ENCODE data around the gene CYS1.

The CYS1 gene

DNA sequence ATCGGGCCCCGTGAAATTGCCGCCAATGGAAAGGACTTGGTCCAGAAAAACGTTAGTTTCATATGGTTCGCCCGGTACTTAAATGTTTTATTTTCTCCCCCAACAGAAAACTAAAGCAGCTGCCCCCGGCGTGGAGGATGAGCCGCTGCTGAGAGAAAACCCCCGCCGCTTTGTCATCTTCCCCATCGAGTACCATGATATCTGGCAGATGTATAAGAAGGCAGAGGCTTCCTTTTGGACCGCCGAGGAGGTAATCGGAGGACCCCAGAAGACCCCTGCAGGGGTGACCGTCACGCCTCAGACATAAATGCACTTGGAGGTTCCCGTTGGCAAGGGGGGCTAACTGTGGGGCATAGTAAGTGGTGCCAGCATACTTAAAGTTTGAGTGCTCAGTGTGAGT, 43.1 kb upstream of the CYS1 start:
- H3K36me3 ChIP-seq (ENCODE audit: insufficient read depth, low read length) = peaks cover 62% of the 10 kb centered on the region
- H3K4me3 ChIP-seq (ENCODE audit: low read depth in 1 of 2, low read length in 2 of 2) = peak overlapping the region; percentile 53 to 96
- peak overlapping the region; percentile 100 for H3K27ac ChIP-seq (ENCODE audit: low read length)
- H3K9me3 ChIP-seq (ENCODE audit: insufficient read depth, low read length, severe bottlenecking) = no peaks in the 10 kb centered on the region
- DNase-seq (no peak), ATAC-seq (ENCODE audit: insufficient read depth, low read depth) (no peak)
- H4K20me1 ChIP-seq (ENCODE audit: insufficient read depth, low read length) = peaks cover 51% of the 10 kb centered on the region
- peaks cover 60% of the 10 kb centered on the region for H3K4me1 ChIP-seq (ENCODE audit: insufficient read depth, low read length)
- no peaks in the 10 kb centered on the region for H3K27me3 ChIP-seq (ENCODE audit: insufficient read depth, low read length, poor library complexity)
- H3K9ac ChIP-seq (ENCODE audit: low read depth, low read length) = peak overlapping the region; percentile 100
- peak overlapping the region; percentile 63; the same call in 1 of the 2 replicates for H2AFZ ChIP-seq (ENCODE audit: low read depth, low read length)
- H3K4me2 ChIP-seq (ENCODE audit: insufficient read depth, low read length) = peak overlapping the region; percentile 70
- peaks cover 92% of the 10 kb centered on the region for H3K79me2 ChIP-seq (ENCODE audit: insufficient read depth, low read length)
- no peak for TF ChIP-seq EZH2 (IDR thresholded peaks at IDR 0.05; ENCODE audit: borderline replicate concordance, low read depth, low read length, severe bottlenecking)

DNA sequence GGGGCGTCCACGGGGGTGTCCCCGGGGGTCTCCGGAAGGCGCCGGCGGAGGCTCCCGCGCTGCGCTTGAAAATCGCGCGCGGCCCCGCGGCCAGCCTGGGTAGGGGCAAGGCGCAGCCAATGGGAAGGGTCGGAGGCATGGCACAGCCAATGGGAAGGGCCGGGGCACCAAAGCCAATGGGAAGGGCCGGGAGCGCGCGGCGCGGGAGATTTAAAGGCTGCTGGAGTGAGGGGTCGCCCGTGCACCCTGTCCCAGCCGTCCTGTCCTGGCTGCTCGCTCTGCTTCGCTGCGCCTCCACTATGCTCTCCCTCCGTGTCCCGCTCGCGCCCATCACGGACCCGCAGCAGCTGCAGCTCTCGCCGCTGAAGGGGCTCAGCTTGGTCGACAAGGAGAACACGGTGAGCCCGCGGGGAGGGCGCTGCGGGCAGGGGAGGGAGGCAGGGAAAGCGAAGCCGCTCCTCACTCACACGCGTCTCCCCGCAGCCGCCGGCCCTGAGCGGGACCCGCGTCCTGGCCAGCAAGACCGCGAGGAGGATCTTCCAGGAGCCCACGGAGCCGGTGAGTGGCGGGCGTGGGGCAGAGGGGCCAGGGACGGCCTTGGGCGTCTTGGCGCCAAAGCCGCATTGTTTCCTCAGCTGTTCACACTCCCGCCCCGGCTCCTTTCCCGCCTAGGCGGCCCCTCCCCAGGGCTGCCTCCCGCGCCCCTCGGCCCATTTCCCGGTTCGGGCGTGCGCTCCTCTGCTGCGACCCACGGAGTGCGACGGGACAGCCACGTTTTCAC, 42.5 kb upstream of the CYS1 start, which contains the start of gene RRM2:
Gene RRM2 (plus strand): TSS at position 240 of the 781 bp plus-strand sequence. CDS start 60 bp downstream, at position 300.
- Histone ChIP-seq H2AFZ (ENCODE audit: low read depth, low read length) (peak within 1 kb of the TSS; percentile 68), H3K27me3 (ENCODE audit: insufficient read depth, low read length, poor library complexity) (no peaks in the 10 kb centered on the region), H3K4me2 (ENCODE audit: insufficient read depth, low read length) (peak within 1 kb of the TSS; percentile 70), H3K9ac (ENCODE audit: low read depth, low read length) (peak within 1 kb of the TSS; percentile 100), H3K4me1 (ENCODE audit: insufficient read depth, low read length) (peaks cover 59% of the 10 kb centered on the region), H3K36me3 (ENCODE audit: insufficient read depth, low read length) (peaks cover 56% of the 10 kb centered on the region), H3K4me3 (ENCODE audit: low read depth in 1 of 2, low read length in 2 of 2) (peak within 1 kb of the TSS; percentile 53 to 96), H3K9me3 (ENCODE audit: insufficient read depth, low read length, severe bottlenecking) (no peaks in the 10 kb centered on the region), H3K79me2 (ENCODE audit: insufficient read depth, low read length) (peaks cover 86% of the 10 kb centered on the region), H3K27ac (ENCODE audit: low read length) (peak within 1 kb of the TSS; percentile 100), H4K20me1 (ENCODE audit: insufficient read depth, low read length) (peaks cover 45% of the 10 kb centered on the region)
- TF ChIP-seq, protein P1, sequence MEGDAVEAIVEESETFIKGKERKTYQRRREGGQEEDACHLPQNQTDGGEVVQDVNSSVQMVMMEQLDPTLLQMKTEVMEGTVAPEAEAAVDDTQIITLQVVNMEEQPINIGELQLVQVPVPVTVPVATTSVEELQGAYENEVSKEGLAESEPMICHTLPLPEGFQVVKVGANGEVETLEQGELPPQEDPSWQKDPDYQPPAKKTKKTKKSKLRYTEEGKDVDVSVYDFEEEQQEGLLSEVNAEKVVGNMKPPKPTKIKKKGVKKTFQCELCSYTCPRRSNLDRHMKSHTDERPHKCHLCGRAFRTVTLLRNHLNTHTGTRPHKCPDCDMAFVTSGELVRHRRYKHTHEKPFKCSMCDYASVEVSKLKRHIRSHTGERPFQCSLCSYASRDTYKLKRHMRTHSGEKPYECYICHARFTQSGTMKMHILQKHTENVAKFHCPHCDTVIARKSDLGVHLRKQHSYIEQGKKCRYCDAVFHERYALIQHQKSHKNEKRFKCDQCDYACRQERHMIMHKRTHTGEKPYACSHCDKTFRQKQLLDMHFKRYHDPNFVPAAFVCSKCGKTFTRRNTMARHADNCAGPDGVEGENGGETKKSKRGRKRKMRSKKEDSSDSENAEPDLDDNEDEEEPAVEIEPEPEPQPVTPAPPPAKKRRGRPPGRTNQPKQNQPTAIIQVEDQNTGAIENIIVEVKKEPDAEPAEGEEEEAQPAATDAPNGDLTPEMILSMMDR (IDR thresholded peaks at IDR 0.05; ENCODE audit: borderline replicate concordance, extremely low read depth, low read length, poor library complexity, severe bottlenecking) = no peak
- no peak for TF ChIP-seq EZH2 (IDR thresholded peaks at IDR 0.05; ENCODE audit: borderline replicate concordance, low read depth, low read length, severe bottlenecking)
- ATAC-seq (ENCODE audit: insufficient read depth, low read depth) (peak; percentile 77), DNase-seq (peak; percentile 98)

DNA sequence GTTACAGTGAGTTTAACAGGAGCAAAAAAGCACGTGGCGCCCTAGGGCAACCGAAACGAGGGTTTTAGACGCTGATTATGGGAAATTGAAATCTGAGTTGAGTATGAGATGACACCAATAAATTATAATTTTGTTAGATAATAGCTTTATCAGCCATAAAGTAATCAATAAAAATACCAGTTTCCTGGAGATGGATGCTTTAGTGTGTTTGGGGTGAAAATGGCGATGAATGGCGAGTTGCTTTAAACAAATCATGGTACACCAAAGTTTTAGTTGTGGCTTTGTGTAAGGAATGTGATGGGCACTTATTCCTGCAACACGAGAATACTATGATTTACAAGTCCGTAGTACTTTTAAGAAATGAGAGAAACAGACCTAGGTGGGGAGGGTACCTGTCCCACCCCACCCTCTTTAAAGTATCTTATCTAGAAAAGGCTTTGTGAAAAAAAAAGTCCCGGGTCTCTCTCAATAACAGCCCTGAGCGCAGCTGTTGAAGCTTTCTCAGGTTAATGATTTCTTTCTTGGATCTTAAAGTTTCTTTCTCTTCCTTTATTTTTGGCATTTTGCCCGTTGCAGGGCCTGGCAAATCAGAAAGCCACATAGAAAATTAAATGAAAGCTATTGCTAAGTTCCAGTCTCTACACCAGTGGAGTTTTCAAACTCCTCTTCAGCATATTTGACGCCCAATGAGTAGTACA, 40.8 kb upstream of the CYS1 start:
- TF ChIP-seq, protein P1 (IDR thresholded peaks at IDR 0.05; ENCODE audit: borderline replicate concordance, extremely low read depth, low read length, poor library complexity, severe bottlenecking) = no peak
- TF ChIP-seq EZH2 (IDR thresholded peaks at IDR 0.05; ENCODE audit: borderline replicate concordance, low read depth, low read length, severe bottlenecking) = no peak
- Histone ChIP-seq H3K27ac (ENCODE audit: low read length) (peak overlapping the region; percentile 100), H3K79me2 (ENCODE audit: insufficient read depth, low read length) (peaks cover 69% of the 10 kb centered on the region), H3K27me3 (ENCODE audit: insufficient read depth, low read length, poor library complexity) (no peaks in the 10 kb centered on the region), H3K36me3 (ENCODE audit: insufficient read depth, low read length) (peaks cover 39% of the 10 kb centered on the region), H3K4me1 (ENCODE audit: insufficient read depth, low read length) (peaks cover 42% of the 10 kb centered on the region), H4K20me1 (ENCODE audit: insufficient read depth, low read length) (peaks cover 29% of the 10 kb centered on the region), H3K4me2 (ENCODE audit: insufficient read depth, low read length) (peak overlapping the region; percentile 69), H2AFZ (ENCODE audit: low read depth, low read length) (peak overlapping the region; percentile 68; the same call in 1 of the 2 replicates), H3K9me3 (ENCODE audit: insufficient read depth, low read length, severe bottlenecking) (no peaks in the 10 kb centered on the region), H3K9ac (ENCODE audit: low read depth, low read length) (peak overlapping the region; percentile 100), H3K4me3 (ENCODE audit: low read depth in 1 of 2, low read length in 2 of 2) (peak overlapping the region; percentile 53 to 96)
- DNase-seq (peak; percentile 47), ATAC-seq (ENCODE audit: insufficient read depth, low read depth) (no peak)

All from DND-41 (cell line).